Keratinocyte (primary cell): ENCODE data around the gene CD4. TPM values are rescaled to one million over a fixed set of nuclear protein-coding genes. Genes with fewer than 3 reads are reported as not detected.

ENCODE experiments used
- DNase-seq: peaks from one replicate; pipeline ENCODE4 v3.0.0-alpha.2; 2011; ENCODE audit warnings: low read depth, missing footprints, low spot score
- FAIRE-seq: peaks from 2 replicates; lab custom pipeline; 2011; peaks lifted over from hg19 to GRCh38; lab: Jason Lieb, UNC
- H2AFZ ChIP-seq: 2 replicates; pipeline ENCODE4 v1.6.0; 2012; ENCODE audit warnings: low read length, control low read depth, inconsistent platforms; ENCODE audit not compliant: control insufficient read depth
- H3K27ac ChIP-seq: 2 replicates; pipeline ENCODE4 v1.5.1; 2011; ENCODE audit warnings: low read length; ENCODE audit not compliant: control insufficient read depth, insufficient read depth
- H3K27me3 ChIP-seq: 3 replicates; pipeline ENCODE4 v1.6.0; 2011; ENCODE audit warnings: low read length; ENCODE audit not compliant: control insufficient read depth, insufficient read depth; ENCODE audit errors: extremely low read depth
- H3K36me3 ChIP-seq, 2 experiments: 2 replicates in 1 of 2; 3 replicates in 1 of 2; pipeline ENCODE4 v1.5.1; 2011; ENCODE audit warnings: low read length in 2 of 2, mild to moderate bottlenecking in 1 of 2; ENCODE audit not compliant: control insufficient read depth in 2 of 2, insufficient read depth in 2 of 2; ENCODE audit errors: extremely low read depth in 1 of 2
- H3K4me1 ChIP-seq: 3 replicates; pipeline ENCODE4 v1.5.1; 2011; ENCODE audit warnings: low read length; ENCODE audit not compliant: control insufficient read depth, insufficient read depth; ENCODE audit errors: extremely low read depth
- H3K4me2 ChIP-seq: 3 replicates; pipeline ENCODE4 v1.6.0; 2011; ENCODE audit warnings: low read depth, low read length; ENCODE audit not compliant: control insufficient read depth, insufficient read depth; ENCODE audit errors: extremely low read depth
- H3K4me3 ChIP-seq, 3 experiments: fragments of 200-600 bp in 1 of 3; sonication (generic) in 1 of 3; 2 replicates in 2 of 3; 3 replicates in 1 of 3; pipeline ENCODE4 v1.5.1; 2011 to 2016; ENCODE audit warnings: low read length in 3 of 3, mild to moderate bottlenecking in 3 of 3, control low read depth in 2 of 3, inconsistent platforms in 1 of 3, low read depth in 1 of 3, mixed read lengths in 1 of 3, mixed run types in 1 of 3, moderate library complexity in 1 of 3; ENCODE audit not compliant: control insufficient read depth in 2 of 3, insufficient read depth in 2 of 3; ENCODE audit errors: extremely low read depth in 1 of 3
- H3K79me2 ChIP-seq: 2 replicates; pipeline ENCODE4 v1.6.0; 2012; ENCODE audit warnings: low read length; ENCODE audit not compliant: control insufficient read depth, insufficient read depth
- H3K9ac ChIP-seq: 3 replicates; pipeline ENCODE4 v1.6.0; 2011; ENCODE audit warnings: low read length; ENCODE audit not compliant: control insufficient read depth, insufficient read depth; ENCODE audit errors: extremely low read depth
- H3K9me1 ChIP-seq: 3 replicates; pipeline ENCODE4 v1.6.0; 2011; ENCODE audit warnings: low read length; ENCODE audit not compliant: control insufficient read depth, insufficient read depth; ENCODE audit errors: extremely low read depth
- H3K9me3 ChIP-seq: 2 replicates; pipeline ENCODE4 v1.5.1; 2012; ENCODE audit warnings: low read depth, low read length; ENCODE audit not compliant: control insufficient read depth
- H4K20me1 ChIP-seq: 3 replicates; pipeline ENCODE4 v1.6.0; 2011; ENCODE audit warnings: low read length; ENCODE audit not compliant: control insufficient read depth, insufficient read depth; ENCODE audit errors: extremely low read depth
- CTCF ChIP-seq, 3 experiments: IDR thresholded peaks in 1 of 3; conservative IDR thresholded peaks in 1 of 3; optimal IDR thresholded peaks in 1 of 3; 2 replicates in 2 of 3; 3 replicates in 1 of 3; pipeline versions ENCODE3 to v1.5.1; 2011; ENCODE audit warnings: low read length in 3 of 3, mild to moderate bottlenecking in 3 of 3, moderate library complexity in 2 of 3, control low read depth in 1 of 3, inconsistent platforms in 1 of 3; ENCODE audit not compliant: insufficient read depth in 2 of 3; ENCODE audit errors: extremely low read depth in 1 of 3
- EZH2 ChIP-seq: IDR thresholded peaks from one replicate; pipeline ENCODE4 v1.6.1; 2012; ENCODE audit warnings: inconsistent platforms, mild to moderate bottlenecking, low read length, moderate library complexity
- dilution Hi-C: fragments of 300-500 bp; cut with MboI; formaldehyde crosslinking; loops from one replicate; pipeline ENCODE4 v1.7.0; 2020; ENCODE audit warnings: low sequenced_read_pairs; ENCODE audit not compliant: extremely low pct_ligation_motif_present
- polyA plus RNA-seq, 5 experiments: library from polyadenylated mRNA; depleted of rRNA in 3 of 5; stranded (reverse) in 3 of 5; stranded (forward) in 1 of 5; unstranded in 1 of 5; fragments of >200 nt; gene quantifications; 1 replicate in 1 of 5; 2 replicates in 3 of 5; 3 replicates in 1 of 5; pipeline versions ENCODE4 v1.2.1 to v1.2.3, GENCODE V29; 2011 to 2012; ENCODE audit warnings: missing spikeins in 2 of 5, low read depth in 1 of 5, low replicate concordance in 1 of 5

CD4 gene
- polyA plus RNA-seq, 1 donor (not counting 4 experiments of a cell fraction or from before 2014, with no cell fraction given) = 0.01 TPM

- TF ChIP-seq CTCF (optimal IDR thresholded peaks at IDR 0.05 in 1 of 3, IDR thresholded peaks at IDR 0.05 in 1 of 3, conservative IDR thresholded peaks at IDR 0.05 in 1 of 3; ENCODE audit: extremely low read depth in 1 of 3, insufficient read depth in 2 of 3, low read length in 3 of 3) (no peak), EZH2 (no peak)
- Histone ChIP-seq H3K4me3 (no peak overlapping the region), H2AFZ (no peak overlapping the region), H3K9ac (no peak overlapping the region), H4K20me1 (no peaks in the 10 kb centered on the region), H3K4me1 (peaks cover 11% of the 10 kb centered on the region), H3K79me2 (peaks cover 13% of the 10 kb centered on the region), H3K4me2 (no peak overlapping the region), H3K27me3 (no peaks in the 10 kb centered on the region), H3K27ac (no peak overlapping the region), H3K36me3 (peaks cover 5 to 27% of the 10 kb centered on the region in 2 experiments), H3K9me1 (no peaks in the 10 kb centered on the region), H3K9me3 (no peaks in the 10 kb centered on the region)
- FAIRE-seq (no peak), DNase-seq (no peak)
- dilution Hi-C loops = no loop called here
These were observed 57.1 kb downstream of the CD4 start for GRCh38 chr12:6846316-6846869.

- Histone ChIP-seq H3K36me3 (peaks cover 5 to 27% of the 10 kb centered on the region in 2 experiments), H2AFZ (no peak overlapping the region), H3K79me2 (peaks cover 13% of the 10 kb centered on the region), H3K27ac (no peak overlapping the region), H3K9ac (no peak overlapping the region), H3K4me2 (no peak overlapping the region), H4K20me1 (no peaks in the 10 kb centered on the region), H3K9me3 (no peaks in the 10 kb centered on the region), H3K4me1 (peaks cover 11% of the 10 kb centered on the region), H3K9me1 (no peaks in the 10 kb centered on the region), H3K4me3 (no peak overlapping the region), H3K27me3 (no peaks in the 10 kb centered on the region)
- dilution Hi-C loops = no loop called here
- TF ChIP-seq EZH2 (no peak), CTCF (optimal IDR thresholded peaks at IDR 0.05 in 1 of 3, IDR thresholded peaks at IDR 0.05 in 1 of 3, conservative IDR thresholded peaks at IDR 0.05 in 1 of 3; ENCODE audit: extremely low read depth in 1 of 3, insufficient read depth in 2 of 3, low read length in 3 of 3) (no peak)
- FAIRE-seq = no peak
- DNase-seq = no peak
These were observed 58.3 kb downstream of the CD4 start for GRCh38 chr12:6847676-6848075.
